GM19397 (cell line): ENCODE data around the gene SCAI.
"Not testable (repeated sequence)": the region's sequence is repeated elsewhere in the genome, so short reads cannot be mapped to it uniquely, and the experiment has no call there.

ENCODE experiments used
- ATAC-seq: cut with Tn5 transposase; IDR thresholded peaks from one replicate; pipeline ENCODE4 v1.9.1; 2021; ENCODE audit warnings: mild to moderate bottlenecking, moderate library complexity; ENCODE audit not compliant: unreplicated experiment

The SCAI gene

DNA sequence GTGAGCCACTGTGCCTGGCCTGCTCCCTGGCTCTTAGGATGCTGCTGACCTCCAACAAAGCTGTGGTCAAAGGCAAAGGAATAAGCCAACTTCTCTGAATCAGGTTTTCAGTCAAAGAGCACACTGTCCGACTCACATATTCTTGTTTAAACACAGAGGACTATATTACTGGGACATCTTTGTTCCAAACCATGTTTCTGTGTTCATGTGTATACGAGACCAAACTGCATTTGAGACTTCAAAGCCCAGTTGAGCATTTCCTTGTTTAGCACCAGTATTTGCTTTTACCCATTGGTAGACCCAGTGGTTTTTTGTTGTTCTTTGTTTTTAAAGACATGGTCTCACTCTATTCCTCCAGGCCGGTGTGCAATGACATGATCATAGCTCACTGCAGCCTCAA is 100.2 kb downstream of the SCAI start:
- no peak for ATAC-seq

DNA sequence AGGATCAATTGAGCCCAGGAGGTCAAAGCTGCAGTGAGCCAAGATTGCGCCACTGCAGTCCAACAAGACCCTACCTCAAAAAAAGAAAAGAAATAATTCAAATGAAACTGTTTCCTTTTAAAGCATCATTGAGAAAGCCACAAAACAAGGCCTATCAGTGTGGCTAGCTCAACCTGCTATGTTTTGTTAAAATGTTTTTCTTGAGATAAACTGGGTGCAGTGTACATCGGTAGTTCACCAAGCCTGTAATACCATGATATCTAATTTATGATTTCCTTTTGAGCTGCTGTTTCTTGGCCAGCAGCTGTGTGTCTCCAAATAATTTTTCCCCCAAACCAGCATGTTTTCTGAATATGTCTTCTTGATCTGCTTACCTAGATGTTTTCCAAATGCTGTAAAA is 105.2 kb downstream of the SCAI start:
- ATAC-seq, result no peak

DNA sequence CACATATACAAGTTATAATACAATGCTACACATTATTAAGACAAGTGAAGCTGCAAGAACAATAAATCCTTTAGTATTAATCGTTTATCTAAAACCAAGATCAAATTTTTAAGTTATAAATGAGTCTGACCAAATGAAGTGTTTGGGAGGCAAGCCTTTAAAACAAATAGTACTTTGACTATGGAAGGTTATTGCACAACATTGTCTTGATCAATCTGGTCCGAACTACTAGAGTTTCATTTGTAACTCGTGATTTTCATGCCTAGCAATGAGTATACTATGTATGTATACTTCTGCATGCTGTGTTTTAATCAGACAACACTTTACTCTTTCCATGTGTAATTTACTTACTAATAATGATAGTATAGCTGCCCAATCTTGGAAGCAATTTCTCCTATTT is 115.3 kb downstream of the SCAI start:
- ATAC-seq, result no peak

DNA sequence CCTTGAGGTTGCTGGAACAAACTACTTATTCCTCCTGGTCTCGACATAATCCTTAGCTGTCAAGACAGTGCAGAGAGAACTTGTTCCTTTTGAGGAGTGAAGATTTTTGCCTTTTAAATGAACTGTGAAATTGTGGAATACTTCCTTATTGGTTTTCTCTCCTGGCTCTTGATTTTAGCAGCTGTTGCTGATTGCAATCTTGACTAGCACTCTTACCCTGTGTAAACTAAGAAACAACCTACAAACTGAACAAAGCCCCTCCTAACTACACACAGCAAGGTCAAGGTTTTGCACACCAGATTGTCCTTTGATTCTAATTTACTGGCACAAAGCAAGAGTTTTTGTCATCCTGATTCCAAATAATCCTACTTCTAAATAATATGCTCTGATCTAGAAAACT is 118.4 kb downstream of the SCAI start:
- no peak for ATAC-seq

DNA sequence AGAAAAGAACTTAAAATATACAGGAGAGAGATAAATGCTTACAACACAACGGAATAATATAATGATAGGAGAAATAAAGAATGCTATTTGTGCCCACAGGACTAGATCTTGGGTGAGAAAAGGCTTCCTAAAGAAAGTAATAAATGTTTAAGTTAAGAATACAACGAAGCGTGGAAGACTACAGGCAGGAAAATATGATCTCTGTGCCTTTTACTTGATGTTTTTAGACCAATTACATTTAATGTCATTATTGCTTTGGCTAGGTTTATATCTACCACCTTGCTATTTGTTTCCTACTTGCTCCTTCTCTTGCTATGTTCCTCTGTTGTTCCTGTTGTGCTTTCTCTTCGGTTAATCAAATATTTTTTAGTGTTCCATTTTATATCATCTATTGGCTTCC is 122.3 kb downstream of the SCAI start:
- no peak for ATAC-seq

DNA sequence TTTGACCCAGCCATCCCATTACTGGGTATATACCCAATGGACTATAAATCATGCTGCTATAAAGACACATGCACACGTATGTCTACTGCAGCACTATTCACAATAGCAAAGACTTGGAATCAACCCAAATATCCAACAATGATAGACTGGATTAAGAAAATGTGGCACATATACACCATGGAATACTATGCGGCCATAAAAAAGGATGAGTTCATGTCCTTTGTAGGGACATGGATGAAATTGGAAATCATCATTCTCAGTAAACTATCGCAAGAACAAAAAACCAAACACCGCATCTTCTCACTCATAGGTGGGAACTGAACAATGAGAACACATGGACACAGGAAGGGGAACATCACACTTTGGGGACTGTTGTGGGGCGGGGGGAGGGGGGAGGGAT is 127.7 kb downstream of the SCAI start:
- ATAC-seq, result not testable (repeated sequence)

DNA sequence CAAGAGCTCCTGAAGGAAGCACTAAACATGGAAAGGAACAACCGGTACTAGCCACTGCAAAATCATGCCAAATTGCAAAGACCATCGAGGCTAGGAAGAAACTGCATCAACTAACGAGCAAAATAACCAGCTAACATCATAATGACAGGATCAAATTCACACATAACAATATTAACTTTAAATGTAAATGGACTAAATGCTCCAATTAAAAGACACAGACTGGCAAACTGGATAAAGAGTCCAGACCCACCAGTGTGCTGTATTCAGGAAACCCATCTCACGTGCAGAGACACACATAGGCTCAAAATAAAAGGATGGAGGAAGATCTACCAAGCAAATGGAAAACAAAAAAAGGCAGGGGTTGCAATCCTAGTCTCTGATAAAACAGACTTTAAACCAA is 131.3 kb downstream of the SCAI start:
- not testable (repeated sequence) for ATAC-seq

DNA sequence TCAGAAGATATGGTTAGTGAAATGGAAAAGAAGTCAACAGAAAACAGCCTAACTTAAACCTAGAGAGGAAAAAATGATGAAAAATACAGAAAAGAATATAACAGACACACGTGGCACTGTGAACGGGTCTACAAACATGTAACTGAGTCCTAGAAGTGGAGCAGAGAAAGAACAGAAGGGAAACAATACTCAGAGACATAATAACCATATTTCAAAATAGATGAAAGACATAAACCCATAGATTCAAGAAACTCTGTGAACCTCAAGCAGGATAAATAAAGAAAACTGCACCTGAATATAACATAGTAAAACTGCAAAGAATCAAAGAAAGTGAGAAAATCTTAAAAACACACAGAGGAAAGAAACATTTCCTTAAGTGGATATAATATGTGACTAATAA is 134.7 kb downstream of the SCAI start:
- ATAC-seq, result no peak

DNA sequence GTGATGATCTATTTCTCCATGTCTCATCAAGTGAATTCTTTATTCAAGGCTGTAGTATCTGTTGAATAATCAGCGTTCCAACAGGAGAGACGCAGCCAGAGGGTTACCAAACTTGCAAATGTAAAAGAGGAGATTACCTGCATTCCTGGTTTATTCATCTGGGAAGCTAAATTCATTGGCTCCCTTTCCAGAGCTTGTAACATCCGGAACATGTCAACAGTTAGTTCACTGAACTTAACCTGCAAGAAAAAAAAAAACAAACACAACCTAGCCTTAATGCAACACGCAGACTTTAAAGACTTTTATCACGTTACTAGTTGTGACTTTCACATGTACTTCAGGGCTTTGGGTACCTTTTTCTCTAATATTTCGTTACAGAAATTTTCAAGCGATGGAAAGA is 140.0 kb downstream of the SCAI start:
- no peak for ATAC-seq

DNA sequence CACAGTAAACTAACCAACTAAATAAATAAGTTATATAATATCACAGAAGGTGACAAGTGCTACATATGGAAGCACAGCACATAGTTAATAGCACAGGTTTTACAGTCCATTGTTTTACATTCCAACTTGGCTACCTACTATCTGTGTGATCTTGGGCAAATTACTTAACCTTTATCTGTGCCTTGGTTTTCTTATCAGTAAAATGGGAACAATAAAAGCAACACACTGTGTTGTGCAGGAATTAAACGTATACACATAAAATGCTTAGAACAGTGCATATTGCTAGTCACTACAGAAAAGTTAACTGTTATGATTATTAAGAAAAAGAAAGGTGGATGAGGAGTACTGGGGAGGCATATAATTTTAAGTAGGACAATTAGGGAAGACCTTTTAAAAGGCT is 159.6 kb downstream of the SCAI start:
- no peak for ATAC-seq

DNA sequence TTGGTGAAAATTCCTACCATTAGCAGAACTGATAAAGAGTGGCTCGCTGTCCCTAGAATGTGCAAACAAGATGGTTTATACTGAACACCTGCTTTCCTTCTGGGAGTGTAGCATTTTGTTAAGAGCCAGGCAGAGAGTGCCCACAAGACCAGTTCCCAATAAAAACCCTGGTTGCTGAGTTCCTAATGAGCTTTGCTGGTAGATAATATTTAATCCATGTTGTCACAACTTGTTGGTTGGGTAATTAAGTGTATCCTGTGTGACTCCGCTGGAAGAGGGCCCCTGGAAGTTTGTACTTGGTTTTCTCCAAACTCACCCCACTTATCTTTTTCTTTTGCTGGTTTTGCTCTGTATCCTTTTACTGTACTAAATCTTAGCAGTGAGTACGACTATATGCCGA is 162.9 kb downstream of the SCAI start:
- no peak for ATAC-seq

DNA sequence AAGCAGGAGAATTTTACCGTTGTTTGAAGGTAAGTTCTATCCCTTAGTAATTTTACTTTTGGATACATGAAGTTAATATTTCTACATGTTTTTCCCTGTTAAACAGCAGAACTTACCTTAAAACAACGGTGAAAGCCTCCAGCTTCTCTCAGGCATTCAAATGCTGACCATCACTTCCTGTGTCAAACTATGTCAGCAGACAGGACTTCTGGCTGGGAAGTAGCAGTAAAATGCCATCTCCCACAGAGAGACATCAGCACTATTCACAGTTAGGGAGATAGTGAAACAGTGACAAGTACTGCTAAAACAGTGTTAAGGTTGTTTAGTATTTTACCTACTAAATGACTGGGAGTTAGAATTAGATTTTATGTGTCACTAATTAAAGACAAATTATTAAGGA is 168.2 kb downstream of the SCAI start:
- ATAC-seq, result no peak

DNA sequence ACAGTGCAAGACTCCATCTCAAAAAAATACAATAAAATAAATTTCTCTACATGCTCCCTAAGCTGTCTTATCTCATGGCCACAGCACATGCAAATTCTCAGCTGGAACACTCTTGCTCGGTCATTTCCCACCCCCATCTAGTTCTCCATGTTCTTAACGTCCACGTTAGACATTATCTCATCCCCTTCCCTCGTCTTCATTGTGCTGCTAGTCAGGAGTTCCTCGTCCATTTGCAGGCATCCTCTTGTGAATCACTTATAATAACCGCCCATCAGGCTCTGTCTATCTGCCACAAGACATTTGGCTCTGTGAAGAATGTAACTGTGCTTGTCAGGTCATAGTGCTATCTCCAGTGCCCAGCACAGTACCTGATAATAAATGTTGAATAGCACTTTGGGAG is 169.5 kb downstream of the SCAI start:
- no peak for ATAC-seq

DNA sequence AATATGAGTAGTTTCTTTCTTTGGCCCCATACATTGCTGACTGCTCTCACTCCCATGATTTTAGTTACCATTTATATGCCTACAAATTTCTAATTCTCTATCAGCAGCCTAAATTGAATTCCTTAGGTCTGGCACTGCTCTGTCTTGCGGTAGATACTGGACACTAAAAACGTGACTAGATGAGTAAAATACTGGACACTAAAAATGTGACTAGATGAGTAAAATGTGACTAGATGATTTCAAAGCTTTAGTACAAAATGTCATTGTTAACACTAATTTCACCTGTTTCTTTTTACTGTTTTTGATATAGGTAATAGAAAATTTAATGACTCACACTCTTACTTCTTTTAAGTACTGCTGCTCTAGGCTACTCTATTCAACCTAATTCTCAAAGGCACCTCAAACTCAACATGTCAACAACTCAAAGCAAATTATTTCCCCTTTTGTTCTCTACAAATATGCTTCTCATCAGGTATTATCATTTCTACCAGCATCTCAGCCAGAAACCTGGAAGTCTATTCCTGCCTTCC is 171.0 kb downstream of the SCAI start:
- no peak for ATAC-seq

DNA sequence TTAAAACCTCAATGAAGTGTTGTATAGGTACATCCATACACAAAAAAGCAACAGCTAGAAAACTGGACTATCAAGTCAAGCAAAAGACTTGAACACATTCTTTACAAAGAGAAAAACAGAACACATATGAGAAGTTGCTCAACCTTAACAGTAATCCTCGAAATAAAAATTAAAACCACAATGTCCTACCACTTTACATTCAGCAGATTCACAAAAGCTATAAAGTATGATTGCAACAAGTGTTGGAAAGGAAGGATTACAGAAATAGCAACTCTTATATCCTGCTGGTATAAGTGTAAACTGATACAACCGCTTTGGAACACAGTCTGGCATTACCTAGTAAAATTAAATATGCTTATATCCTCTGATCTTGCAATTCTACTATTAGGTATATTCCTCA is 173.9 kb downstream of the SCAI start:
- ATAC-seq, result no peak

DNA sequence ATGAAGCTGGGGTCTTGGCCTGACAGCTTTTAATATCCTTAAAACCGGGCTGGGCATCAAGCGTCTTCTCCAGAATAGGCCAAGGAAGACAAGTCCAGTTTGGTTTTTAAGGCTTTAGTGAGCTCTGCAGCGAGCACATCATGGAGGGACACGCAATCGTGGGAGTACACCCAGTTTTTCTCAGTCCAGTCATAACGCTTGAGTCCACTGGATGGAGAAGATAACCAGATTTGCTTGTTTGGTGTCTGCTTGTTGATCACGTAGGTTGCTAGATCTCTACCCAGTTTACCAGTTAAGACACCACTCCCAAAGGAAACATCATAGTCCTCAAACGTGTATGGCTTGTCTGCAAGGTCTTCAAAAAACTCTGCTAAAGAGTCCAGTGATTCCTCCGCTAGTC is 175.1 kb downstream of the SCAI start:
- no peak for ATAC-seq

DNA sequence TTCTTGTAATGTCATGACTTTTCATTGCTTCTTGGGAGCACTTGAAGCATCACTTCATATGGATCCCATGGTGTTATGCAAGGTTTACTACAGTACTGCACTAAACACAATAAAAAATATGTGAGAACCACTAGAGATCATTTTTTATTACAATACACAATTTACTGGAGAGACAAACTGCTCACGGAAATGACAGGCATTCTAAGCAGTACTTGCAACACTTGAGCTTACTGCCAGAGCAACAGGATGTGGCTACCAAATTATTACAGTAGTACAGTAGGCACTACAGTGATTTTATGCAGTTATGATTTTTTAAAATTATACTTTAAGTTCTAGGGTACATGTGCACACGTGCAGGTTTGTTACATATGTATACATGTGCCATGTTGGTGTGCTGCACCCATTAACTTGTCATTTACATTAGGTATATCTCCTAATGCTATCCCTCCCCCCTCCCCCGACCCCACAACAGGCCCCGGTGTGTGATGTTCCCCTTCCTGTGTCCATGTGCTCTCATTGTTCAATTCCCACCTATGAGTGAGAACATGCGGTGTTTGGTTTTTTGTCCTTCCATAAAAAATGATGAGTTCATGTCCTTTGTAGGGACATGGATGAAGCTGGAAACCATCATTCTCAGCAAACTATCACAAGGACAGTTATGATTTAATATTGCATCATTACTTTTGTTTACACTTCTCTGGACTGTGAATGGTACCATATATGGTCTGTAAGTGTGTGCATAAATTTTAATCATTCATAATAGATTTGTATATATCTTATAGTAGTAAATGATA is 177.4 kb downstream of the SCAI start:
- not testable (repeated sequence) for ATAC-seq

DNA sequence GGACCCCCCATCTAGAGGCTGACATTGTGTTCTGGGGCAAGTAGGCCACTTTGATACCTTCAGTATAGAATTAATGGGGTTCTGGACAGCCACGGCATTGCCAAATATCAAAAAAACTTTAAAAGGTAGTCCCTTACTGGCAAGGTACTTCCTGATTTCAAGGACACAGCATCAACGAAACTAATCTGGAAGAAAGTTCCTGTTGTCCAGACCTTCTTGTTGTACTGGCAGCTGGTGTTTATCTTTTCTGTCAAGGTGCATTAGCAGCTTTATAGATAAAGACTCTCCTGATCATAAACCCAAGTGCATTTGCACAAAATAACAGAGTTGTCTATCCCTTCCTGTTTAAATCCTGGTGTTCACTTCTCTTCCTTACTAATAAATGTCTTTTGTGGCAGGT is 178.7 kb downstream of the SCAI start:
- no peak for ATAC-seq

DNA sequence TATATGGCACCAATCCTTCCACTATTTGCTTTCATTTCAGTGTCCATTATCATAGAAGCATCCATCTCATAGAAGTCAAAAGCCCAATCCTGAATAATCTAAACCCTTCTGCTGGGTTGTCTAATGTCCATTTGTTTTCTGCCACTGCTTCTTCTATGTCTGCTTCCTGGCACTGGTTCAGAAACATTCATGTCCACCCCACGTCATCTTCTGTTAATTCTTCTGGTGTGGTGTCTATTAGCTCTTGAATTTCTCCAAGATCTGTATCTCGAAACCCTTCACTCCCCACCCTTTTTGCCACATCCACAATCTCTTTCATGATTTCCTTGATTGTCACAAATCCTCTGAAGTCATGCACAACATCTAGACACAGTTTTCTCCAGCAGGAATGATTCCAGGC is 179.3 kb downstream of the SCAI start:
- no peak for ATAC-seq

DNA sequence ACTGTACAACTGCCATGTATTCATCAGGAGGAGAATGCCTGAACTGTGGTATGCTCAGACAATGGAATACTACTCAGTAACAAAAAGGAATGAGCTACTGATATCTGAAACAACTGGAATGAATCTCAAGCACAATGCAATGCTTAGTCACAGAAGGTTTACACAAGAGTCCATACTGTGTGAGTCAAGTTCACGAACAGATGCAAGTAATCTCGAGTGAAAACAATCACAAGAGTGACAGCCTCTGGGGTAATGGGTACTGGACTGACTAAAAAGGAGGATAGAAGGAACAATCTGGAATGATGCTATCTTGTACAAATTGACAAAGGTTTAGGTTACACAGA is 182.9 kb downstream of the SCAI start:
- no peak for ATAC-seq

DNA sequence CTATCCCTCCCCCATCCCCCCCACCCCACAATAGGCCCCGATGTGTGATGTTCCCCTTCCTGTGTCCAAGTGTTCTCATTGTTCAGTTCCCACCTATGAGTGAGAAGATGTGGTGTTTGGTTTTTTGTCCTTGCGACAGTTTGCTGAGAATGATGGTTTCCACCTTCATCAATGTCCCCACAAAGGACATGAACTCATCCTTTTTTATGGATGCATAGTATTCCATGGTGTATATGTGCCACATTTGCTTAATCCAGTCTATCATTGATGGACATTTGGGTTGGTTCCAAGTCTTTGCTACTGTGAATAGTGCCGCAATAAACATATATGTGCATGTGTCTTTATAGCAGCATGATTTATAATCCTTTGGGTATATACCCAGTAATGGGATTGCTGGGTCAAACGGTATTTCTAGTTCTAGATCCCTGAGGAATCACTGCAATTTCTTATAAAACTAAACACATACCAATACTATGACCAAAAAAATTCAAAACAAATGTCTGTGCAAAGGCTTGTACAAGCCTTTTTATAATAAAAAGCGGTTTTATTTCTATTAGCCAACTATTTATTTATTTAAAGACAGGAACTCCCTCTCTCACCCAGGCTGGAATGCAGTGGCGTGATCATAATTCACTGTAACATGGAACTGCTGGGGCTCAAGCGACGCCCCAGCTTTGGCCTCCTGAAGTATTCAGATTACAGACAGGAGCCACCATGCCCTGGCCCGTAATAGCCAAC is 183.5 kb downstream of the SCAI start:
- ATAC-seq, result not testable (repeated sequence)

DNA sequence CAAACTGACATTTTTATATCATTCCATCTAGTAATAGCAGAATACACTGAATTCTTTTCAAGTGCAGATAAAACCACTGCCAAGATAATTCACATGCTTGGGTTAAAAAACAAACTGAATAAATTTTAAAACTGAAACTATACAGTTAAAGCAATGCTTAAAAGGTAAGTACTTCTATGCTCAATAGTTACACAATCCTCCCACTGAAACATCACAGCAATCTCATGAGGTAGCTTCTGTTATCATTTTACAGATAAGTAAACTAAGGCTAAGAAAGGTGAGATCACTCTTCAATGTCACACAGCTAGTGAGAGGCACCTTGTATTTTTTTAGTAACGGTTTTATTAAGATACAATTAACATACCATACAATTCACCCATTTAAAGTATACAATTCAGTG is 189.1 kb downstream of the SCAI start:
- ATAC-seq, result no peak
